SK-N-SH treated with all-trans-retinoic acid at 6 μM for 48 hours (cell line): ENCODE results near the gene FARP1.

Source experiments
- CSDC2 ChIP-seq: fragments of 250-450 bp; sonication (Bioruptor Pico); IDR thresholded peaks from 2 replicates; pipeline ENCODE4 v1.5.0; 2020; ENCODE audit warnings: mild to moderate bottlenecking, moderate library complexity
- ISL1 ChIP-seq: fragments of 250-450 bp; sonication (Bioruptor Pico); IDR thresholded peaks from 2 replicates; pipeline ENCODE4 v2.1.2; 2022; ENCODE audit warnings: mild to moderate bottlenecking, moderate library complexity
- PPARA ChIP-seq: fragments of 250-450 bp; sonication (Bioruptor Pico); IDR thresholded peaks from 2 replicates; pipeline ENCODE4 v1.5.0; 2020; ENCODE audit warnings: mild to moderate bottlenecking, borderline replicate concordance
- TCF4 ChIP-seq: fragments of 250-450 bp; sonication (Bioruptor Pico); IDR thresholded peaks from 2 replicates; pipeline ENCODE4 v1.8.0; 2021; ENCODE audit warnings: mild to moderate bottlenecking, moderate library complexity, borderline replicate concordance
- TOX ChIP-seq: fragments of 250-450 bp; sonication (Bioruptor Pico); IDR thresholded peaks from 2 replicates; pipeline ENCODE4 v1.8.0; 2021; ENCODE audit warnings: mild to moderate bottlenecking, moderate library complexity, borderline replicate concordance
- ZC3H10 ChIP-seq: fragments of 250-450 bp; sonication (Bioruptor Pico); IDR thresholded peaks from 2 replicates; pipeline ENCODE4 v1.5.1; 2021; ENCODE audit warnings: mild to moderate bottlenecking, moderate library complexity
- ZFP3 ChIP-seq: fragments of 250-450 bp; sonication (Bioruptor Pico); IDR thresholded peaks from 2 replicates; pipeline ENCODE4 v1.5.0; 2020; ENCODE audit warnings: mild to moderate bottlenecking, moderate library complexity
- ZFP30 ChIP-seq: fragments of 450-650 bp; formaldehyde crosslinking; IDR thresholded peaks from 2 replicates; pipeline ENCODE4 v1.5.0; 2022; ENCODE audit warnings: mild to moderate bottlenecking, moderate library complexity
- ZNF70 ChIP-seq: fragments of 450-650 bp; formaldehyde crosslinking; IDR thresholded peaks from 2 replicates; pipeline ENCODE4 v1.5.0; 2020; ENCODE audit warnings: mild to moderate bottlenecking, moderate library complexity
- ZNF8 ChIP-seq: fragments of 450-650 bp; formaldehyde crosslinking; IDR thresholded peaks from 2 replicates; pipeline ENCODE4 v1.5.0; 2020; ENCODE audit warnings: mild to moderate bottlenecking, moderate library complexity
- TF ChIP-seq, protein P1 (sequence below): fragments of 250-450 bp; sonication (Bioruptor Pico); IDR thresholded peaks from 2 replicates; pipeline ENCODE4 v1.8.0; 2020; ENCODE audit warnings: mild to moderate bottlenecking, moderate library complexity, borderline replicate concordance
- TF ChIP-seq, protein P2 (sequence below): fragments of 250-450 bp; sonication (Bioruptor Pico); IDR thresholded peaks from 2 replicates; pipeline ENCODE4 v1.5.1; 2020; ENCODE audit warnings: low read depth, mild to moderate bottlenecking, moderate library complexity
- TF ChIP-seq, protein P3 (sequence below): fragments of 250-450 bp; sonication (Bioruptor Pico); IDR thresholded peaks from 2 replicates; pipeline ENCODE4 v1.8.0; 2021; ENCODE audit warnings: low read depth, mild to moderate bottlenecking, moderate library complexity, borderline replicate concordance
- TF ChIP-seq, protein P4 (sequence below): fragments of 250-450 bp; sonication (Bioruptor Pico); IDR thresholded peaks from 2 replicates; pipeline ENCODE4 v1.5.1; 2021; ENCODE audit warnings: mild to moderate bottlenecking, moderate library complexity

DNA sequence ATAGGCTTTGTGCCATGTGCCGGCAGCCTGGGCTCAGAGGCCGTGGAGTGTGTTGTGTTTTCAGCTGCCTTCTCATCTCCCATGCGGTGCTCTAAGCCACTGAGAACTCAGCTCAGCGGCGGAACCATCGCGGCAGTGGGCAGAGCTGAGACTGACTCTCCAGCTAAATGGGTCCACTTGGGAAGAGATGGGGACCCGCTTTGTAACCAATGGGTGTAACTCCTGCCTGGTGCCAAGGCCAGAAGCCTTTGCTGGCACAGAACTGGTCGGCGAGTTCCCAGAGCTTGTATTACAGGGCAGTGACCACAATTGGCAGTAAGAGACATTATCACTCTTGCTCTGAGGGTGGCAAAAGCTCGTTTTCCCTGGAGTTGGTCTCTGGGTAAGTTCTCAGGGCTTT lies 251.0 kb downstream of the FARP1 start:
- TF ChIP-seq ZFP30 (no peak), PPARA (no peak), TOX (no peak), ZC3H10 (no peak), ZNF70 (CRISPR knock-in tag) (no peak), CSDC2 (no peak), ZNF8 (no peak), ISL1 (no peak), ZFP3 (CRISPR knock-in tag) (no peak), TCF4 (CRISPR knock-in tag) (no peak)
- TF ChIP-seq, protein P1, sequence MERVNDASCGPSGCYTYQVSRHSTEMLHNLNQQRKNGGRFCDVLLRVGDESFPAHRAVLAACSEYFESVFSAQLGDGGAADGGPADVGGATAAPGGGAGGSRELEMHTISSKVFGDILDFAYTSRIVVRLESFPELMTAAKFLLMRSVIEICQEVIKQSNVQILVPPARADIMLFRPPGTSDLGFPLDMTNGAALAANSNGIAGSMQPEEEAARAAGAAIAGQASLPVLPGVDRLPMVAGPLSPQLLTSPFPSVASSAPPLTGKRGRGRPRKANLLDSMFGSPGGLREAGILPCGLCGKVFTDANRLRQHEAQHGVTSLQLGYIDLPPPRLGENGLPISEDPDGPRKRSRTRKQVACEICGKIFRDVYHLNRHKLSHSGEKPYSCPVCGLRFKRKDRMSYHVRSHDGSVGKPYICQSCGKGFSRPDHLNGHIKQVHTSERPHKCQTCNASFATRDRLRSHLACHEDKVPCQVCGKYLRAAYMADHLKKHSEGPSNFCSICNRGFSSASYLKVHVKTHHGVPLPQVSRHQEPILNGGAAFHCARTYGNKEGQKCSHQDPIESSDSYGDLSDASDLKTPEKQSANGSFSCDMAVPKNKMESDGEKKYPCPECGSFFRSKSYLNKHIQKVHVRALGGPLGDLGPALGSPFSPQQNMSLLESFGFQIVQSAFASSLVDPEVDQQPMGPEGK = no peak
- TF ChIP-seq, protein P2, sequence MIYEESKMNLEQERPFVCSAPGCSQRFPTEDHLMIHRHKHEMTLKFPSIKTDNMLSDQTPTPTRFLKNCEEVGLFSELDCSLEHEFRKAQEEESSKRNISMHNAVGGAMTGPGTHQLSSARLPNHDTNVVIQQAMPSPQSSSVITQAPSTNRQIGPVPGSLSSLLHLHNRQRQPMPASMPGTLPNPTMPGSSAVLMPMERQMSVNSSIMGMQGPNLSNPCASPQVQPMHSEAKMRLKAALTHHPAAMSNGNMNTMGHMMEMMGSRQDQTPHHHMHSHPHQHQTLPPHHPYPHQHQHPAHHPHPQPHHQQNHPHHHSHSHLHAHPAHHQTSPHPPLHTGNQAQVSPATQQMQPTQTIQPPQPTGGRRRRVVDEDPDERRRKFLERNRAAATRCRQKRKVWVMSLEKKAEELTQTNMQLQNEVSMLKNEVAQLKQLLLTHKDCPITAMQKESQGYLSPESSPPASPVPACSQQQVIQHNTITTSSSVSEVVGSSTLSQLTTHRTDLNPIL (CRISPR knock-in tag) = no peak
- TF ChIP-seq, protein P3, sequence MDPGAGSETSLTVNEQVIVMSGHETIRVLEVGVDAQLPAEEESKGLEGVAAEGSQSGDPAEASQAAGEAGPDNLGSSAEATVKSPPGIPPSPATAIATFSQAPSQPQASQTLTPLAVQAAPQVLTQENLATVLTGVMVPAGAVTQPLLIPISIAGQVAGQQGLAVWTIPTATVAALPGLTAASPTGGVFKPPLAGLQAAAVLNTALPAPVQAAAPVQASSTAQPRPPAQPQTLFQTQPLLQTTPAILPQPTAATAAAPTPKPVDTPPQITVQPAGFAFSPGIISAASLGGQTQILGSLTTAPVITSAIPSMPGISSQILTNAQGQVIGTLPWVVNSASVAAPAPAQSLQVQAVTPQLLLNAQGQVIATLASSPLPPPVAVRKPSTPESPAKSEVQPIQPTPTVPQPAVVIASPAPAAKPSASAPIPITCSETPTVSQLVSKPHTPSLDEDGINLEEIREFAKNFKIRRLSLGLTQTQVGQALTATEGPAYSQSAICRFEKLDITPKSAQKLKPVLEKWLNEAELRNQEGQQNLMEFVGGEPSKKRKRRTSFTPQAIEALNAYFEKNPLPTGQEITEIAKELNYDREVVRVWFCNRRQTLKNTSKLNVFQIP (CRISPR knock-in tag) = no peak
- TF ChIP-seq, protein P4, sequence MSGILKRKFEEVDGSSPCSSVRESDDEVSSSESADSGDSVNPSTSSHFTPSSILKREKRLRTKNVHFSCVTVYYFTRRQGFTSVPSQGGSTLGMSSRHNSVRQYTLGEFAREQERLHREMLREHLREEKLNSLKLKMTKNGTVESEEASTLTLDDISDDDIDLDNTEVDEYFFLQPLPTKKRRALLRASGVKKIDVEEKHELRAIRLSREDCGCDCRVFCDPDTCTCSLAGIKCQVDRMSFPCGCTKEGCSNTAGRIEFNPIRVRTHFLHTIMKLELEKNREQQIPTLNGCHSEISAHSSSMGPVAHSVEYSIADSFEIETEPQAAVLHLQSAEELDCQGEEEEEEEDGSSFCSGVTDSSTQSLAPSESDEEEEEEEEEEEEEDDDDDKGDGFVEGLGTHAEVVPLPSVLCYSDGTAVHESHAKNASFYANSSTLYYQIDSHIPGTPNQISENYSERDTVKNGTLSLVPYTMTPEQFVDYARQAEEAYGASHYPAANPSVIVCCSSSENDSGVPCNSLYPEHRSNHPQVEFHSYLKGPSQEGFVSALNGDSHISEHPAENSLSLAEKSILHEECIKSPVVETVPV = no peak
